GM21737 (cell line): ENCODE results near the gene PBRM1.

Experiments used
- ATAC-seq: cut with Tn5 transposase; IDR thresholded peaks from one replicate; pipeline ENCODE4 v1.9.1; 2021; ENCODE audit warnings: mild to moderate bottlenecking, moderate library complexity; ENCODE audit not compliant: unreplicated experiment

Gene PBRM1

GRCh38 chr3:52525680-52526561, 159.8 kb downstream of the PBRM1 start:
- ATAC-seq = no peak

GRCh38 chr3:52524752-52525679, 160.7 kb downstream of the PBRM1 start:
- ATAC-seq = no peak

GRCh38 chr3:52524258-52524751, 161.4 kb downstream of the PBRM1 start:
- ATAC-seq = no peak

GRCh38 chr3:52523386-52524257, 162.1 kb downstream of the PBRM1 start:
- no peak for ATAC-seq

- no peak for ATAC-seq
Observed at GRCh38 chr3:52522651-52523251, 163.0 kb downstream of the PBRM1 start.

- ATAC-seq = no peak
Observed at GRCh38 chr3:52521881-52522650, 163.6 kb downstream of the PBRM1 start.

GRCh38 chr3:52521488-52521824, 164.3 kb downstream of the PBRM1 start:
- no peak for ATAC-seq

GRCh38 chr3:52520716-52521487, 164.8 kb downstream of the PBRM1 start:
- no peak for ATAC-seq

GRCh38 chr3:52520141-52520667, 165.5 kb downstream of the PBRM1 start:
- no peak for ATAC-seq

- ATAC-seq = no peak
Observed at GRCh38 chr3:52519445-52520140, 166.1 kb downstream of the PBRM1 start.

GRCh38 chr3:52518723-52519444, 166.8 kb downstream of the PBRM1 start:
- ATAC-seq = no peak

GRCh38 chr3:52517796-52518722, 167.7 kb downstream of the PBRM1 start:
- ATAC-seq = no peak

GRCh38 chr3:52516509-52517195, 169.1 kb downstream of the PBRM1 start:
- ATAC-seq = no peak

- ATAC-seq = no peak
Observed at GRCh38 chr3:52515192-52515591, 170.5 kb downstream of the PBRM1 start.

GRCh38 chr3:52514576-52514975, 171.1 kb downstream of the PBRM1 start:
- no peak for ATAC-seq

- ATAC-seq = no peak
Observed at GRCh38 chr3:52513281-52513680, 172.4 kb downstream of the PBRM1 start.
